ENCODE data around the gene LRCH1.

- TF ChIP-seq POLR2A (IDR thresholded peaks at IDR 0.05) = no peak
- no peak for TF ChIP-seq CTCF (IDR thresholded peaks at IDR 0.05)
- no peak for TF ChIP-seq POLR2AphosphoS5 (IDR thresholded peaks at IDR 0.05)
- no peak for TF ChIP-seq EP300 (IDR thresholded peaks at IDR 0.05; ENCODE audit: low read depth)
These were observed 6.7 kb upstream of the LRCH1 start for GRCh38 chr13:46546084-46546768.

Measured in transverse colon (tissue), 4 donors.